Left lung (tissue), 14 donors: ENCODE data around the gene MYCT1. TPM values are rescaled to one million over a fixed set of nuclear protein-coding genes. Genes with fewer than 3 reads are reported as not detected.
A peak's percentile ranks its signal among the peaks of the same experiment; 100 is the strongest.

ENCODE experiments used
- ATAC-seq: fragments of 200-7000 bp; cut with Tn5 transposase; one replicate; pipeline ENCODE4 v1.9.1; 2020; ENCODE audit warnings: moderate library complexity
- DNase-seq, 4 donors: peaks; one replicate each; pipeline ENCODE4 v3.0.0-alpha.2; 2013 to 2020
- H3K27ac ChIP-seq, 2 donors: fragments of 200-600 bp; sonication (generic) in 1 of 2; one replicate each; pipeline versions ENCODE4 v1.5.0 to v1.8.0; 2020 to 2021
- H3K27me3 ChIP-seq, 2 donors: fragments of 200-600 bp; sonication (generic) in 1 of 2; one replicate each; pipeline versions ENCODE4 v1.5.0 to v1.8.0; 2020 to 2021
- H3K36me3 ChIP-seq, 2 donors: fragments of 200-600 bp; sonication (generic) in 1 of 2; one replicate each; pipeline versions ENCODE4 v1.5.0 to v1.8.0; 2020 to 2021
- H3K4me1 ChIP-seq, 2 donors: fragments of 200-600 bp; one replicate each; pipeline ENCODE4 v1.8.0; 2021
- H3K4me3 ChIP-seq, 2 donors: fragments of 200-600 bp; sonication (generic) in 1 of 2; one replicate each; pipeline versions ENCODE4 v1.5.0 to v1.8.0; 2020 to 2021; ENCODE audit warnings: mild to moderate bottlenecking in 1 of 2
- H3K9me3 ChIP-seq, 2 donors: fragments of 200-600 bp; sonication (generic) in 1 of 2; one replicate each; pipeline versions ENCODE4 v1.5.0 to v1.8.0; 2020 to 2021
- CTCF ChIP-seq, 2 donors: fragments of 200-600 bp; sonication (generic) in 1 of 2; IDR thresholded peaks; one replicate each; pipeline versions ENCODE4 v1.5.0 to v1.8.0; 2021; ENCODE audit warnings: antibody characterized with exemption in 2 of 2
- intact Hi-C, 2 donors: fragments of 100-400 bp; cut with DNase I; formaldehyde crosslinking; loops; one replicate each; pipeline versions ENCODE4 v1.11.2 to v1.14.2; 2022
- long read RNA-seq, 12 donors: library from polyadenylated mRNA in 2 of 12; unstranded in 2 of 12; transcript quantifications; one replicate each; pipeline ENCODE4 v2.0.0 and lab custom pipeline, GENCODE V29; 2019 to 2026
- polyA plus RNA-seq, 6 donors: library from polyadenylated mRNA; unstranded; fragments of 120-200 nt; gene quantifications; one replicate each; pipeline ENCODE4 v1.2.1, GENCODE V29; 2013; ENCODE audit not compliant: insufficient read length in 6 of 6
- total RNA-seq, 2 donors: library from RNA; stranded (reverse); fragmentation: NEBNext Ultra II Directional; extraction: Animal tissue kit (Norgen Biotek cat#: 25700); gene quantifications; one replicate each; pipeline ENCODE4 v1.2.1, GENCODE V29; 2021
- donor health status: DM: no; HTN: yes; CAD: no.
- donor health status: DM: no; HTN: no; CAD: no.

MYCT1 gene
- total RNA-seq (10 to 100 TPM; 10.3 to 18.4 TPM), polyA plus RNA-seq (10 to 100 TPM; 31.9 to 40.7 (median 33.9) TPM)
- long read RNA-seq, donor 1, transcript MYCT1-201 (2 exons, 3,030 nt), result major isoform, 26 of 27 reads
- long read RNA-seq, donor 1, partial matches to known transcripts, result 0 of 27 reads
- long read RNA-seq, donor 1, other reads (novel, unspliced or antisense), result 0 of 27 reads
- long read RNA-seq, donor 2, transcript MYCT1-201 (2 exons, 3,030 nt), result major isoform, 25 of 25 reads
- long read RNA-seq, donor 2, partial matches to known transcripts, result 0 of 25 reads
- long read RNA-seq, donor 2, other reads (novel, unspliced or antisense), result 0 of 25 reads
- long read RNA-seq, donor 3, transcript MYCT1-201 (2 exons, 3,030 nt), result major isoform, 10 of 41 reads
- long read RNA-seq, donor 3, partial matches to known transcripts, result 28 of 41 reads
- long read RNA-seq, donor 3, other reads (novel, unspliced or antisense), result 0 of 41 reads
- long read RNA-seq, donor 4, partial matches to known transcripts, result 0 of 2 reads
- long read RNA-seq, donor 4, other reads (novel, unspliced or antisense), result 0 of 2 reads
- long read RNA-seq, donor 5, transcript MYCT1-201 (2 exons, 3,030 nt), result major isoform, 21 of 52 reads
- long read RNA-seq, donor 5, partial matches to known transcripts, result 30 of 52 reads
- long read RNA-seq, donor 5, other reads (novel, unspliced or antisense), result 0 of 52 reads
- long read RNA-seq, donor 6, transcript MYCT1-201 (2 exons, 3,030 nt), result major isoform, 16 of 19 reads
- long read RNA-seq, donor 6, partial matches to known transcripts, result 0 of 19 reads
- long read RNA-seq, donor 6, other reads (novel, unspliced or antisense), result 0 of 19 reads
- long read RNA-seq, donor 7, transcript MYCT1-201 (2 exons, 3,030 nt), result major isoform, 12 of 13 reads
- long read RNA-seq, donor 7, partial matches to known transcripts, result 0 of 13 reads
- long read RNA-seq, donor 7, other reads (novel, unspliced or antisense), result 0 of 13 reads
- long read RNA-seq, donor 8, transcript MYCT1-201 (2 exons, 3,030 nt), result major isoform, 9 of 34 reads
- long read RNA-seq, donor 8, partial matches to known transcripts, result 25 of 34 reads
- long read RNA-seq, donor 8, other reads (novel, unspliced or antisense), result 0 of 34 reads
- long read RNA-seq, donor 9, result 0 reads
- long read RNA-seq, donor 10, partial matches to known transcripts, result 0 of 2 reads
- long read RNA-seq, donor 10, other reads (novel, unspliced or antisense), result 0 of 2 reads
- long read RNA-seq, donor 11, transcript MYCT1-201 (2 exons, 3,030 nt), result major isoform, 7 of 18 reads
- long read RNA-seq, donor 11, partial matches to known transcripts, result 10 of 18 reads
- long read RNA-seq, donor 11, other reads (novel, unspliced or antisense), result 0 of 18 reads
- long read RNA-seq, donor 12, transcript MYCT1-201 (2 exons, 3,030 nt), result major isoform, 21 of 22 reads
- long read RNA-seq, donor 12, partial matches to known transcripts, result 0 of 22 reads
- long read RNA-seq, donor 12, other reads (novel, unspliced or antisense), result 0 of 22 reads

- Histone ChIP-seq H3K27ac (peak within 1 kb of the TSS; percentile 37 to 54), H3K4me3 (peak within 1 kb of the TSS; percentile 0 to 28), H3K4me1 (peaks cover 0 to 4% of the 10 kb centered on the region in 2 donors), H3K9me3 (no peaks in the 10 kb centered on the region), H3K27me3 (no peaks in the 10 kb centered on the region), H3K36me3 (no peaks in the 10 kb centered on the region)
- intact Hi-C loops, result no loop called here
- TF ChIP-seq CTCF (IDR thresholded peaks at IDR 0.05), result no peak
- peak; percentile 44 for ATAC-seq
- peak in 1 of 4 donors; percentile 21 for DNase-seq
These were observed at the start of gene MYCT1 for GRCh38 chr6:152697634-152698033. Gene MYCT1 (plus strand): TSS chr6:152697897. CDS start chr6:152697903, 6 bp downstream.

- H3K27ac ChIP-seq, result no peak overlapping the region
- H3K4me1 ChIP-seq, result no peaks in the 10 kb centered on the region
- DNase-seq (peak in 2 of 4 donors; percentile 25 to 46), ATAC-seq (no peak)
- no peak for TF ChIP-seq CTCF (IDR thresholded peaks at IDR 0.05)
- no peaks in the 10 kb centered on the region for H3K9me3 ChIP-seq
- no peak overlapping the region for H3K4me3 ChIP-seq
- no peaks in the 10 kb centered on the region for H3K27me3 ChIP-seq
- intact Hi-C loops, result no loop called here
- H3K36me3 ChIP-seq, result no peaks in the 10 kb centered on the region
These were observed 49.6 kb upstream of the MYCT1 start for GRCh38 chr6:152648105-152648504.

GRCh38 chr6:152651986-152652385 lies 45.7 kb upstream of the MYCT1 start:
- no peak for ATAC-seq
- H3K9me3 ChIP-seq, result no peaks in the 10 kb centered on the region
- no peaks in the 10 kb centered on the region for H3K4me1 ChIP-seq
- no peaks in the 10 kb centered on the region for H3K27me3 ChIP-seq
- no peak for TF ChIP-seq CTCF (IDR thresholded peaks at IDR 0.05)
- H3K4me3 ChIP-seq, result no peak overlapping the region
- H3K27ac ChIP-seq, result no peak overlapping the region
- intact Hi-C loops, result no loop called here
- no peaks in the 10 kb centered on the region for H3K36me3 ChIP-seq
- no peak for DNase-seq

- no peaks in the 10 kb centered on the region for H3K36me3 ChIP-seq
- H3K4me1 ChIP-seq, result no peaks in the 10 kb centered on the region
- intact Hi-C loops, result no loop called here
- H3K27ac ChIP-seq, result no peak overlapping the region
- no peak for DNase-seq
- H3K27me3 ChIP-seq, result no peaks in the 10 kb centered on the region
- no peak overlapping the region for H3K4me3 ChIP-seq
- no peak for TF ChIP-seq CTCF (IDR thresholded peaks at IDR 0.05)
- no peak for ATAC-seq
- H3K9me3 ChIP-seq, result peaks cover 0 to 3% of the 10 kb centered on the region in 2 donors
These were observed 35.9 kb upstream of the MYCT1 start for GRCh38 chr6:152661776-152662175.
